Measurements from ENCODE around the gene RAPSN. TPM values are rescaled to one million over a fixed set of nuclear protein-coding genes. Genes with fewer than 3 reads are reported as not detected.
A peak's percentile ranks its signal among the peaks of the same experiment; 100 is the strongest.

Gene RAPSN
- polyA plus RNA-seq, 3 donors from 2014 or later: not detected

GRCh38 chr11:47414685-47415070 lies 34.3 kb downstream of the RAPSN start:
- H3K27me3 Mint-ChIP-seq (ENCODE audit: low read depth in 3 of 3): peaks cover 0 to 2% (median 1%) of the 10 kb centered on the region in 3 donors
- H3K27ac Mint-ChIP-seq: no peak overlapping the region
- peaks cover under 1 to 8% (median 5%) of the 10 kb centered on the region in 3 donors for H3K36me3 Mint-ChIP-seq
- DNase-seq: no peak
- H3K4me3 Mint-ChIP-seq: no peak overlapping the region
- H3K9me3 Mint-ChIP-seq: no peaks in the 10 kb centered on the region
- H3K4me1 Mint-ChIP-seq: no peaks in the 10 kb centered on the region

GRCh38 chr11:47413908-47414684 lies 34.8 kb downstream of the RAPSN start:
- no peak for DNase-seq
- peaks cover 3% of the 10 kb centered on the region in 2 donors for H3K4me1 Mint-ChIP-seq
- no peak overlapping the region for H3K4me3 Mint-ChIP-seq
- H3K36me3 Mint-ChIP-seq: peaks cover 0 to 5% (median 5%) of the 10 kb centered on the region in 3 donors
- H3K9me3 Mint-ChIP-seq: no peaks in the 10 kb centered on the region
- H3K27ac Mint-ChIP-seq: peak overlapping the region in 2 of 6 donors; percentile 29 to 53
- H3K27me3 Mint-ChIP-seq (ENCODE audit: low read depth in 3 of 3): peaks cover 0 to 4% (median 2%) of the 10 kb centered on the region in 3 donors

GRCh38 chr11:47413351-47413750 lies 35.6 kb downstream of the RAPSN start:
- Mint-ChIP-seq H3K27me3 (ENCODE audit: low read depth in 3 of 3) (peaks cover 2 to 6% (median 4%) of the 10 kb centered on the region in 3 donors), H3K4me3 (no peak overlapping the region), H3K27ac (peak overlapping the region in 1 of 6 donors; percentile 60), H3K36me3 (peaks cover 0 to 5% (median 5%) of the 10 kb centered on the region in 3 donors), H3K4me1 (peaks cover 6 to 7% of the 10 kb centered on the region in 2 donors), H3K9me3 (no peaks in the 10 kb centered on the region)
- no peak for DNase-seq

- H3K9me3 Mint-ChIP-seq: no peaks in the 10 kb centered on the region
- H3K27ac Mint-ChIP-seq: no peak overlapping the region
- DNase-seq: peak; percentile 39 to 57 (median 57)
- peaks cover 15 to 16% of the 10 kb centered on the region in 2 donors for H3K4me1 Mint-ChIP-seq
- H3K4me3 Mint-ChIP-seq: no peak overlapping the region
- peaks cover 5 to 14% (median 12%) of the 10 kb centered on the region in 3 donors for H3K27me3 Mint-ChIP-seq (ENCODE audit: low read depth in 3 of 3)
- H3K36me3 Mint-ChIP-seq: peaks cover 0 to 5% (median 5%) of the 10 kb centered on the region in 3 donors
These were observed 36.8 kb downstream of the RAPSN start for GRCh38 chr11:47411884-47412746.

GRCh38 chr11:47410370-47411264 lies 38.3 kb downstream of the RAPSN start:
- Mint-ChIP-seq H3K4me1 (peaks cover 20% of the 10 kb centered on the region in 2 donors), H3K27ac (peak overlapping the region in 2 of 6 donors; percentile 28 to 55), H3K9me3 (no peaks in the 10 kb centered on the region), H3K4me3 (peak overlapping the region in 2 of 5 donors; percentile 40 to 59), H3K27me3 (ENCODE audit: low read depth in 3 of 3) (peaks cover 5 to 14% (median 12%) of the 10 kb centered on the region in 3 donors), H3K36me3 (peaks cover 0 to 5% (median 5%) of the 10 kb centered on the region in 3 donors)
- DNase-seq: no peak

- no peak for DNase-seq
- Mint-ChIP-seq H3K36me3 (peaks cover 0 to 5% (median 5%) of the 10 kb centered on the region in 3 donors), H3K9me3 (no peaks in the 10 kb centered on the region), H3K27ac (peak overlapping the region; percentile 83 to 92 (median 90)), H3K27me3 (ENCODE audit: low read depth in 3 of 3) (peaks cover 5 to 14% (median 14%) of the 10 kb centered on the region in 3 donors), H3K4me3 (peak overlapping the region; percentile 85 to 92 (median 87)), H3K4me1 (peaks cover 20% of the 10 kb centered on the region in 2 donors)
These were observed 39.2 kb downstream of the RAPSN start for GRCh38 chr11:47409440-47410369.

GRCh38 chr11:47408598-47409439 lies 40.1 kb downstream of the RAPSN start:
- H3K4me1 Mint-ChIP-seq: peaks cover 20% of the 10 kb centered on the region in 2 donors
- DNase-seq: no peak

GRCh38 chr11:47407746-47408590 lies 41.0 kb downstream of the RAPSN start, which contains the start of gene SLC39A13:
SLC39A13 (plus strand) TSS chr11:47408590; CDS start chr11:47410095, 1,505 bp downstream.
- Mint-ChIP-seq H3K36me3 (no peaks in the 10 kb centered on the region), H3K27me3 (ENCODE audit: low read depth in 3 of 3) (peaks cover 3 to 14% (median 14%) of the 10 kb centered on the region in 3 donors), H3K4me3 (peak within 1 kb of the TSS; percentile 85 to 92 (median 87)), H3K9me3 (no peaks in the 10 kb centered on the region), H3K4me1 (peaks cover 20% of the 10 kb centered on the region in 2 donors), H3K27ac (peak within 1 kb of the TSS; percentile 90 to 93 (median 92))
- DNase-seq: peak; percentile 96 to 97 (median 96)

More at GRCh38 chr11:47408598-47409439, 40.1 kb downstream of the RAPSN start:
- Mint-ChIP-seq H3K36me3 (peaks cover 0 to 1% (median under 1%) of the 10 kb centered on the region in 3 donors), H3K27ac (peak overlapping the region; percentile 83 to 92 (median 90)), H3K9me3 (no peaks in the 10 kb centered on the region), H3K27me3 (ENCODE audit: low read depth in 3 of 3) (peaks cover 4 to 14% (median 14%) of the 10 kb centered on the region in 3 donors), H3K4me3 (peak overlapping the region; percentile 85 to 92 (median 87))

GRCh38 chr11:47406896-47407745 lies 41.8 kb downstream of the RAPSN start:
- Mint-ChIP-seq H3K27me3 (ENCODE audit: low read depth in 3 of 3) (peaks cover 3 to 14% (median 14%) of the 10 kb centered on the region in 3 donors), H3K36me3 (no peaks in the 10 kb centered on the region), H3K27ac (peak overlapping the region; percentile 90 to 93 (median 92)), H3K4me3 (peak overlapping the region; percentile 83 to 89 (median 85)), H3K9me3 (no peaks in the 10 kb centered on the region), H3K4me1 (peaks cover 20% of the 10 kb centered on the region in 2 donors)
- no peak for DNase-seq

GRCh38 chr11:47403571-47403970 lies 45.4 kb downstream of the RAPSN start:
- H3K4me1 Mint-ChIP-seq: peaks cover 29 to 30% of the 10 kb centered on the region in 2 donors
- H3K27ac Mint-ChIP-seq: peak overlapping the region in 1 of 6 donors; percentile 61
- DNase-seq: no peak
- H3K27me3 Mint-ChIP-seq (ENCODE audit: low read depth in 3 of 3): peaks cover 3 to 11% (median 8%) of the 10 kb centered on the region in 3 donors
- no peak overlapping the region for H3K4me3 Mint-ChIP-seq
- H3K36me3 Mint-ChIP-seq: no peaks in the 10 kb centered on the region
- H3K9me3 Mint-ChIP-seq: no peaks in the 10 kb centered on the region

Data from immature natural killer cell (primary cell).